Activated naive CD4-positive, alpha-beta T cell treated with anti-CD3 and anti-CD28 coated beads, Interleukin-2, amount 50 U/mL, for 16 hours (primary cell): ENCODE results near the gene ZNF394.

Experiments used
- DNase-seq: peaks from one replicate; pipeline ENCODE4 v3.0.0-alpha.2; 2020

The ZNF394 gene

DNA sequence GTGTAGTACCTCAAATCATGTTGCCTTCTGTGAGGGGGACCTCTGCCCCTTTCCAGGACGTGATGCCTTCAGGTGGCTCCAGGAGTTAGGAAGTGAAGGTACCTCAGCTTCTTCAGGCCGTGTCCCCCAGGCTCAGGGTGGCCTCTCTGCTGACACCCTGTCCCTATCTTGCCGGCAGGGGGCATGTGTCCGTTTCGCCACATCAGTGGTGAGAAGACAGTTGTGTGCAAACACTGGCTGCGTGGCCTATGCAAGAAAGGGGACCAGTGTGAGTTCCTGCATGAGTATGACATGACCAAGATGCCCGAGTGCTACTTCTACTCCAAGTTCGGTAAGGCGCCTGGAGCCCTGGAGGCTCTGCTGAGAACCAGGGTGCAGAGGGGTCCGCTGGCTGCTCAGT lies 52.1 kb downstream of the ZNF394 start:
- no peak for DNase-seq

DNA sequence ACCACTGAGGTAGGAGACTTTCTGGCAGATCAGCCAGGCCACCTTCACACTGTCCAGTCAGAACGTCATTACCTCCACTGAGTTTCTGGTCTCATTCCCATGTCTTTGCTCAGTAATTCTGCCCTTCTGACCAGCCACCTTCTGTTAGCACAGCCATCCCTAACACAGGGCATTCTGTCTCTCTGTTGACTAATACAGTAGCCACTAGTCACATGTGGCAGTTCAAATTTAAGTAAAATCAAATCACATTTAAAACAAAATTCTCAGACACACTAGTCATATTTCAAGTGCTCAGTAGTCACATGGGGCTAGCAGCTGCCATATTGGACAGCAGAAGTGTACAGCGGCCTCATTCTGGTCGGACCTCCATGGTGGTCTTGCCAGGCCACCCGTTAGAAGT lies 54.0 kb downstream of the ZNF394 start:
- DNase-seq = no peak
